Uterus (tissue), 2 donors: Measurements from ENCODE around the gene TULP3.

ENCODE experiments used
- POLR2A ChIP-seq, 2 donors: fragments of 450-650 bp; IDR thresholded peaks; one replicate each; pipeline ENCODE4 v1.6.1; 2016; ENCODE audit warnings: antibody characterized with exemption in 2 of 2, mild to moderate bottlenecking in 1 of 2, moderate library complexity in 1 of 2
- TF ChIP-seq, protein P1 (sequence below), 4 experiments: fragments of 200-600 bp in 2 of 4; fragments of 450-650 bp in 2 of 4; sonication (generic) in 2 of 4; IDR thresholded peaks; one replicate each; pipeline ENCODE4 v1.5.1; 2016 to 2019; ENCODE audit warnings: antibody characterized with exemption in 4 of 4, mild to moderate bottlenecking in 2 of 4, moderate library complexity in 1 of 4

DNA sequence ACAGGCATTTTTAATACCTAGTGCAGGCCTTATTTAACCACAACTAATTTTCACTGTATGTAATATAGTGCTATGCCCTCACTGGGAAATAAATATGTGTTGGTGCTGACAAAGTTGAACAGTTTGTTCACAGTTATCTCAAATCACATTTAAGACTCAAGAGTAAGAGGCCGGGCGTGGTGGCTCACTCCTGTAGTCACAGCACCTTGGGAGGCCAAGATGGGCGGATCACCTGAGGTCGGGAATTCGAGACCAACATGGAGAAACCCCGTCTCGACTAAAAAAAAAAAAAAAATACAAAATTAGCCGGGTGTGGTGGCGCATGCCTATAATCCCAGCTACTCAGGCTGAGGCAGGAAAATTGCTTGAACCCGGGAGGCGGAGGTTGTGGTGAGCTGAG lies 45.6 kb downstream of the TULP3 start:
- TF ChIP-seq, protein P1, sequence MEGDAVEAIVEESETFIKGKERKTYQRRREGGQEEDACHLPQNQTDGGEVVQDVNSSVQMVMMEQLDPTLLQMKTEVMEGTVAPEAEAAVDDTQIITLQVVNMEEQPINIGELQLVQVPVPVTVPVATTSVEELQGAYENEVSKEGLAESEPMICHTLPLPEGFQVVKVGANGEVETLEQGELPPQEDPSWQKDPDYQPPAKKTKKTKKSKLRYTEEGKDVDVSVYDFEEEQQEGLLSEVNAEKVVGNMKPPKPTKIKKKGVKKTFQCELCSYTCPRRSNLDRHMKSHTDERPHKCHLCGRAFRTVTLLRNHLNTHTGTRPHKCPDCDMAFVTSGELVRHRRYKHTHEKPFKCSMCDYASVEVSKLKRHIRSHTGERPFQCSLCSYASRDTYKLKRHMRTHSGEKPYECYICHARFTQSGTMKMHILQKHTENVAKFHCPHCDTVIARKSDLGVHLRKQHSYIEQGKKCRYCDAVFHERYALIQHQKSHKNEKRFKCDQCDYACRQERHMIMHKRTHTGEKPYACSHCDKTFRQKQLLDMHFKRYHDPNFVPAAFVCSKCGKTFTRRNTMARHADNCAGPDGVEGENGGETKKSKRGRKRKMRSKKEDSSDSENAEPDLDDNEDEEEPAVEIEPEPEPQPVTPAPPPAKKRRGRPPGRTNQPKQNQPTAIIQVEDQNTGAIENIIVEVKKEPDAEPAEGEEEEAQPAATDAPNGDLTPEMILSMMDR (IDR thresholded peaks at IDR 0.05), result no peak
- no peak for TF ChIP-seq POLR2A (IDR thresholded peaks at IDR 0.05)
